Gastrocnemius medialis (tissue), 4 donors: ENCODE results near the gene SWI5. TPM values are rescaled to one million over a fixed set of nuclear protein-coding genes. Genes with fewer than 3 reads are reported as not detected.

ENCODE experiments used
- ATAC-seq, 2 donors: fragments of 150-250 bp; one replicate each; pipeline ENCODE4 v1.9.1; 2016
- DNase-seq, 2 donors: peaks; one replicate each; pipeline ENCODE4 v3.0.0-alpha.2; 2019
- H3K27ac ChIP-seq, 4 donors: fragments of 200-600 bp; sonication (generic); 1 replicate in 1 of 4; 2 replicates in 3 of 4; pipeline ENCODE4 v1.5.1; 2016 to 2018; ENCODE audit warnings: mild to moderate bottlenecking in 2 of 4, moderate library complexity in 1 of 4
- H3K27me3 ChIP-seq, 3 donors: fragments of 200-600 bp; sonication (generic) in 2 of 3; 1 replicate in 1 of 3; 2 replicates in 2 of 3; pipeline versions ENCODE4 v1.5.1 to v1.6.0; 2016 to 2019; ENCODE audit warnings: mild to moderate bottlenecking in 1 of 3, moderate library complexity in 1 of 3
- H3K36me3 ChIP-seq, 2 donors: fragments of 200-600 bp; sonication (generic) in 1 of 2; one replicate each; pipeline ENCODE4 v1.5.1; 2017 to 2018
- H3K4me1 ChIP-seq, 2 donors: fragments of 200-600 bp; sonication (generic) in 1 of 2; one replicate each; pipeline ENCODE4 v1.5.1; 2016 to 2017; ENCODE audit warnings: mild to moderate bottlenecking in 2 of 2
- H3K4me3 ChIP-seq, 4 donors: fragments of 200-600 bp; sonication (generic) in 3 of 4; 1 replicate in 1 of 4; 2 replicates in 3 of 4; pipeline ENCODE4 v1.5.1; 2016 to 2019; ENCODE audit warnings: mild to moderate bottlenecking in 2 of 4
- H3K9me3 ChIP-seq, 3 donors: fragments of 200-600 bp; sonication (generic) in 2 of 3; 1 replicate in 1 of 3; 2 replicates in 2 of 3; pipeline ENCODE4 v1.5.1; 2016 to 2019
- POLR2A ChIP-seq, 2 donors: fragments of 450-650 bp; IDR thresholded peaks; one replicate each; pipeline ENCODE4 v1.6.1; 2017; ENCODE audit warnings: antibody characterized with exemption in 2 of 2, mild to moderate bottlenecking in 2 of 2, moderate library complexity in 2 of 2
- in situ Hi-C, 4 donors: fragments of 200-750 bp; cut with MboI; loops; one replicate each; pipeline versions ENCODE4 v1.15.0 to v1.8.0; 2017; ENCODE audit warnings: low sequenced_read_pairs in 4 of 4
- intact Hi-C: fragments of 100-400 bp; cut with DNase I; formaldehyde crosslinking; loops from one replicate; pipeline ENCODE4 v1.15.1; 2023; ENCODE audit warnings: low total_unique reads
- total RNA-seq, 4 donors: library from RNA; depleted of rRNA; stranded (reverse); fragments of >200 nt; gene quantifications; one replicate each; pipeline versions ENCODE4 v1.1.0 to v1.2.3, GENCODE V29; 2016
- TF ChIP-seq, protein P1 (sequence below), 5 experiments: fragments of 450-650 bp in 3 of 5; fragments of 200-600 bp in 2 of 5; sonication (generic) in 2 of 5; IDR thresholded peaks in 4 of 5; conservative IDR thresholded peaks in 1 of 5; 1 replicate in 4 of 5; 2 replicates in 1 of 5; pipeline ENCODE4 v1.5.1; 2016 to 2019; ENCODE audit warnings: antibody characterized with exemption in 5 of 5, mild to moderate bottlenecking in 3 of 5, moderate library complexity in 3 of 5

Gene SWI5
- total RNA-seq, 4 donors from 2014 or later, result 12.7 to 23.8 (median 13.5) TPM

- Histone ChIP-seq H3K27ac (no peak overlapping the region), H3K9me3 (no peaks in the 10 kb centered on the region), H3K4me1 (no peaks in the 10 kb centered on the region), H3K4me3 (peak overlapping the region in 3 of 4 donors; percentile 17 to 41 (median 31)), H3K27me3 (peaks cover 15 to 22% (median 17%) of the 10 kb centered on the region in 3 donors), H3K36me3 (peaks cover 0 to 3% of the 10 kb centered on the region in 2 donors)
- in situ Hi-C loops (no loop called here), intact Hi-C loops (no loop called here)
- DNase-seq, result no peak
- no peak for TF ChIP-seq POLR2A (IDR thresholded peaks at IDR 0.05)
- ATAC-seq, result no peak
Measured at GRCh38 chr9:128250839-128251731, 25.0 kb upstream of the SWI5 start.

DNA sequence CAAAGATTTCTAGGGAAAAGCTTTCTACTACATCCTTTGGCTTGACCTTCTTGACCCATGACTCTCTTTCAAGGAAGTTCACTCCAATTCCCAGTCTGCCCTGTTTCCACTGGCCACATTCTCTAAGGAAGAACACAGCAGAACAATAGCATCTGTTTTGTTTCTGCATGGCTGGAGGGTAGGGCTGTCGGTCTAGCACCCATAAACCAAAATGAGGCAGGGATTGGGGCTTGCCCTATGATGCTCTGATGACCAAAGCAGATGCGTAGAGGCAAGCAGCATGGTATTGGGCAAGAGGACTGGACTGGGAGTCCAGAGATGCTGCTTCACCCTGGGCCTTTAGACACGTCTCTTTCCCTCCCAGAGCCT, 24.4 kb upstream of the SWI5 start:
- H3K36me3 ChIP-seq, result peaks cover 0 to 4% of the 10 kb centered on the region in 2 donors
- H3K9me3 ChIP-seq, result no peaks in the 10 kb centered on the region
- no peak for TF ChIP-seq POLR2A (IDR thresholded peaks at IDR 0.05)
- TF ChIP-seq, protein P1, sequence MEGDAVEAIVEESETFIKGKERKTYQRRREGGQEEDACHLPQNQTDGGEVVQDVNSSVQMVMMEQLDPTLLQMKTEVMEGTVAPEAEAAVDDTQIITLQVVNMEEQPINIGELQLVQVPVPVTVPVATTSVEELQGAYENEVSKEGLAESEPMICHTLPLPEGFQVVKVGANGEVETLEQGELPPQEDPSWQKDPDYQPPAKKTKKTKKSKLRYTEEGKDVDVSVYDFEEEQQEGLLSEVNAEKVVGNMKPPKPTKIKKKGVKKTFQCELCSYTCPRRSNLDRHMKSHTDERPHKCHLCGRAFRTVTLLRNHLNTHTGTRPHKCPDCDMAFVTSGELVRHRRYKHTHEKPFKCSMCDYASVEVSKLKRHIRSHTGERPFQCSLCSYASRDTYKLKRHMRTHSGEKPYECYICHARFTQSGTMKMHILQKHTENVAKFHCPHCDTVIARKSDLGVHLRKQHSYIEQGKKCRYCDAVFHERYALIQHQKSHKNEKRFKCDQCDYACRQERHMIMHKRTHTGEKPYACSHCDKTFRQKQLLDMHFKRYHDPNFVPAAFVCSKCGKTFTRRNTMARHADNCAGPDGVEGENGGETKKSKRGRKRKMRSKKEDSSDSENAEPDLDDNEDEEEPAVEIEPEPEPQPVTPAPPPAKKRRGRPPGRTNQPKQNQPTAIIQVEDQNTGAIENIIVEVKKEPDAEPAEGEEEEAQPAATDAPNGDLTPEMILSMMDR (IDR thresholded peaks at IDR 0.05 in 4 of 5, conservative IDR thresholded peaks at IDR 0.05 in 1 of 5), result no peak
- in situ Hi-C loops (no loop called here), intact Hi-C loops (no loop called here)
- H3K27me3 ChIP-seq, result peaks cover 15 to 22% (median 17%) of the 10 kb centered on the region in 3 donors
- DNase-seq (no peak), ATAC-seq (no peak)
- no peak overlapping the region for H3K27ac ChIP-seq
- no peaks in the 10 kb centered on the region for H3K4me1 ChIP-seq
- no peak overlapping the region for H3K4me3 ChIP-seq

DNA sequence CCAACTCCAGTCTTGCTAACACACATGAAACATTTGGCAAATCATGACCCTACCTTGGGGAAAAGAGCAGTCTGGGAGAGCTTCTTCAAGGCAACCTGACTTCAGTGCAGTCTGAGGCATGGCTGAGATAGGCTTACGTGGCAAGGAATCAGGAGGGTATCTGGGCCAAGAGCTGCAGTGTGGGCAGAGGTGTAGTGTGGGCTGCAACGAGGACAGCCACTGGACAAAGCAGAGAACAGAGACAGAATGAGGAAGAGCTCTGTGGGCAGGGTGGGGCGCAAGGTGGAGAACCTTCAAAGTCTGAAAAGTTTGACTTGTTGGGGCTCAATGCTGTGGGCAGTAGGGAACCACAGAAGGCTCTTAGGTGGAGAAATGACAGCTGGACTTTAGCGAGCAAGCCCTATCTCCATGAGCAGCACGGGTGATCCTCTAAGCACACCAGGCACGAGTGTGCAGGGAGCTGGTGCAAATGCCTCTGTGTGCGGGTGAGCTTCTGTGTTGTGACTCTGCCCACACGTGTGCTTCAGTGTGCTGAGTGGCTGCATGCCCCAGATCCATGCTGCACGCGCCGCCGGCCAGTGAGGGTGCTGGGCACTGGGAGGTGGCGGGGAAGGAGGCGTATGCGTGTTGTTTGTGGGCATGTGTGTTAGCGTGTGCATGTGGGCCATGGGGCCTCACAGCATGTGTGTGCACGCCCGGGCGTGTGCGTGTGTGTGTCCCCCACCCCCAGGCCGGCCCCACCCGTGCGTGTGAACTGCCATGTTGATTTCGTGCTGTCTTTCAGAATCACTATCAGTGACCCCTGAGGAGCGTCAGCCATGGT, 23.5 kb upstream of the SWI5 start:
- in situ Hi-C loops, result no loop called here
- ATAC-seq, result no peak

DNA sequence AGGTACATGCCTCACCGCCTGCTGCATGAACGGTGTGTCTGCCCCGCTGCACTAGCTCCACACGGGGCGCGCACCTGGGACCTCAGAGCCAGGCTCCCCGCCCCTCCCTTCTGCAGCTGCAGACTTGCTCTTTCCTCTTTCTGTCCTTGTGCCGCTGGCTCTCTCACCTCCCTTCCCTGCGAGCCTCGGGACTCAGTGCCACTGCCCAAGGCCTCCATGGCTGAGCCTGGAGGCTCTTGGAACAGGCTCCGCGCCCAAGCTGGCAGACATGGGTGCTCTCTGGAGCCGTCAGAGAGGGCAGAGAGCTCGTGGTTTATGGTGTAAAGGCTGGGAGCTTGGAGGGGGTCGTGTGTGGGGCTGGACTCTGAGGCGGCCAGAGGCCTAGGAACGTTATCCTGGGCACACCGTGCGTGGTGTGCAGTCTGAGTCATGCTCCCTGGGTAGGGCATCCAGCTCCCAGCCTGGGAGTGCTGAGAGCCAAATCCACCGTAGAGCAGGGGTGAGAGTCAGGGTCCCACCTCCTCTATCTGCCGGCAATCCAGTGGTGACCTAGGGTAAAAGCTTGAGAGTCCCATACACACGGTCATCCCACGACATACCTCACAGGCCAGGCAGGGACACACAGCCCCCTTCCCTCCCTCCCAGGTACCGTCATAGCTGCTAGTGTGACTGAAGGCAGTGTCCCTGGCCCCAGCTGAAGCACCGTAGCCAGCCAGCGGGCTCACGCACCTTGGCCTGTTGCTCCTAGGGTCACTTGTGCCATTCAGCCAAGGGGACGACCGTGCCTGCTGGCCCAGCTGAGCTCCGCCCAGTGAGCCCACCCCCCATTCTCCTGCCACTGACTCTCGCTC, 22.7 kb upstream of the SWI5 start:
- Histone ChIP-seq H3K36me3 (peaks cover 0 to 20% of the 10 kb centered on the region in 2 donors), H3K27ac (no peak overlapping the region), H3K4me3 (no peak overlapping the region), H3K9me3 (no peaks in the 10 kb centered on the region), H3K4me1 (no peaks in the 10 kb centered on the region), H3K27me3 (peaks cover 15 to 22% (median 17%) of the 10 kb centered on the region in 3 donors)
- intact Hi-C loops (no loop called here), in situ Hi-C loops (no loop called here)
- ATAC-seq, result no peak
- DNase-seq, result no peak
- no peak for TF ChIP-seq POLR2A (IDR thresholded peaks at IDR 0.05)
- TF ChIP-seq, protein P1 (IDR thresholded peaks at IDR 0.05 in 4 of 5, conservative IDR thresholded peaks at IDR 0.05 in 1 of 5), result no peak

More for the DNA sequence above, 23.5 kb upstream of the SWI5 start:
- TF ChIP-seq, protein P1 (IDR thresholded peaks at IDR 0.05 in 4 of 5, conservative IDR thresholded peaks at IDR 0.05 in 1 of 5), result no peak
- TF ChIP-seq POLR2A (IDR thresholded peaks at IDR 0.05), result no peak
- Histone ChIP-seq H3K36me3 (peaks cover 0 to 12% of the 10 kb centered on the region in 2 donors), H3K4me1 (no peaks in the 10 kb centered on the region), H3K27ac (no peak overlapping the region), H3K27me3 (peaks cover 15 to 22% (median 17%) of the 10 kb centered on the region in 3 donors), H3K9me3 (no peaks in the 10 kb centered on the region), H3K4me3 (no peak overlapping the region)
- no peak for DNase-seq
- intact Hi-C loops, result no loop called here
